IMR-90 (cell line): ENCODE data around the gene EPB41L5. TPM values are rescaled to one million over a fixed set of nuclear protein-coding genes. Genes with fewer than 3 reads are reported as not detected.
"Not testable (repeated sequence)": the region's sequence is repeated elsewhere in the genome, so short reads cannot be mapped to it uniquely, and the experiment has no call there.

Experiments
- ATAC-seq: fragments of 200-7000 bp; cut with Tn5 transposase; 2 replicates; pipeline ENCODE4 v1.9.1; 2020; ENCODE audit warnings: low read depth, mild to moderate bottlenecking, moderate library complexity
- BruUV-seq: library from RNA; stranded (reverse); fragments of 400-500 nt; replicated peaks from 2 replicates; lab custom pipeline; 2021; lab: Mats Ljungman, UMichigan
- CTCF ChIA-PET: fragments of 300-600 bp; formaldehyde crosslinking; extraction: SDS; loops from one replicate; lab custom pipeline; 2021; ENCODE audit warnings: antibody characterized with exemption; lab: Yijun Ruan, JAX
- POLR2A ChIA-PET: fragments of 300-600 bp; sonication (Branson Sonifier 250); formaldehyde crosslinking; loops from one replicate; lab custom pipeline; 2022; ENCODE audit warnings: antibody characterized with exemption; ENCODE audit not compliant: unreplicated experiment; lab: Charles Lee
- DNase-seq: peaks from one replicate; pipeline ENCODE4 v3.0.0; 2013
- H2AFZ ChIP-seq: replicated peaks from 2 replicates; pipeline ENCODE3; 2013; ENCODE audit warnings: low read length, mild to moderate bottlenecking; ENCODE audit not compliant: poor library complexity
- H2AK5ac ChIP-seq: 2 replicates; pipeline ENCODE4 v1.6.1; 2013; ENCODE audit warnings: low read depth, low read length, inconsistent platforms
- H2AK9ac ChIP-seq: replicated peaks from 2 replicates; pipeline ENCODE3; 2013; ENCODE audit warnings: mild to moderate bottlenecking, low read depth, low read length, moderate library complexity; ENCODE audit not compliant: poor library complexity
- H2BK120ac ChIP-seq: 2 replicates; pipeline ENCODE4 v1.6.1; 2013; ENCODE audit warnings: low read depth, low read length, inconsistent platforms
- H2BK15ac ChIP-seq: 3 replicates; pipeline ENCODE4 v1.6.1; 2013; ENCODE audit warnings: low read depth, low read length, inconsistent platforms
- H2BK20ac ChIP-seq: 2 replicates; pipeline ENCODE4 v1.6.1; 2013; ENCODE audit warnings: low read depth, mild to moderate bottlenecking, inconsistent platforms, low read length, moderate library complexity
- H2BK5ac ChIP-seq: 2 replicates; pipeline ENCODE4 v1.6.1; 2013; ENCODE audit warnings: mild to moderate bottlenecking, low read depth, low read length, inconsistent platforms; ENCODE audit not compliant: poor library complexity, severe bottlenecking
- H3K14ac ChIP-seq: replicated peaks from 2 replicates; pipeline ENCODE4 v1.6.1; 2013; ENCODE audit warnings: low read depth, low read length, inconsistent platforms
- H3K18ac ChIP-seq: 2 replicates; pipeline ENCODE4 v1.6.1; 2013; ENCODE audit warnings: low read depth, low read length, control low read depth
- H3K23ac ChIP-seq: 2 replicates; pipeline ENCODE4 v1.6.1; 2013; ENCODE audit warnings: low read depth, low read length, inconsistent platforms
- H3K27ac ChIP-seq: 2 replicates; pipeline ENCODE4 v1.5.1; 2013; ENCODE audit warnings: mild to moderate bottlenecking, control low read depth, low read length; ENCODE audit not compliant: insufficient read depth
- H3K27me3 ChIP-seq: 2 replicates; pipeline ENCODE4 v1.6.1; 2013; ENCODE audit warnings: low read length; ENCODE audit not compliant: control insufficient read depth, insufficient read depth
- H3K36me3 ChIP-seq: 2 replicates; pipeline ENCODE4 v1.6.1; 2013; ENCODE audit warnings: low read length, mixed read lengths; ENCODE audit not compliant: control insufficient read depth, insufficient read depth
- H3K4ac ChIP-seq: 2 replicates; pipeline ENCODE4 v1.6.1; 2013; ENCODE audit warnings: low read depth, low read length, inconsistent platforms
- H3K4me1 ChIP-seq: 2 replicates; pipeline ENCODE4 v1.6.1; 2013; ENCODE audit warnings: low read length, mixed read lengths; ENCODE audit not compliant: control insufficient read depth, insufficient read depth
- H3K4me2 ChIP-seq: 2 replicates; pipeline ENCODE4 v1.6.1; 2013; ENCODE audit warnings: low read depth, mild to moderate bottlenecking, control low read depth, low read length, moderate library complexity
- H3K4me3 ChIP-seq: 2 replicates; pipeline ENCODE4 v1.5.1; 2013; ENCODE audit warnings: low read depth, mild to moderate bottlenecking, control low read depth, low read length, moderate library complexity; ENCODE audit not compliant: insufficient read depth
- H3K56ac ChIP-seq: 2 replicates; pipeline ENCODE4 v1.6.1; 2013; ENCODE audit warnings: low read length, inconsistent platforms; ENCODE audit not compliant: insufficient read depth; ENCODE audit errors: extremely low read depth
- H3K79me1 ChIP-seq, 2 experiments: 2 replicates each; pipeline ENCODE4 v1.6.1; 2013; ENCODE audit warnings: low read length in 2 of 2, inconsistent platforms in 1 of 2, low read depth in 1 of 2
- H3K9ac ChIP-seq: 2 replicates; pipeline ENCODE4 v1.6.1; 2013; ENCODE audit warnings: low read depth, low read length, control low read depth
- H3K9me1 ChIP-seq: 2 replicates; pipeline ENCODE4 v1.6.1; 2013; ENCODE audit warnings: low read length, inconsistent platforms; ENCODE audit not compliant: insufficient read depth
- H3K9me3 ChIP-seq: 2 replicates; pipeline ENCODE4 v1.6.1; 2013; ENCODE audit warnings: low read length; ENCODE audit not compliant: control insufficient read depth, insufficient read depth
- H4K20me1 ChIP-seq: 2 replicates; pipeline ENCODE4 v1.6.1; 2013; ENCODE audit warnings: low read length, inconsistent platforms; ENCODE audit not compliant: insufficient read depth
- H4K5ac ChIP-seq: 2 replicates; pipeline ENCODE4 v1.6.1; 2013; ENCODE audit warnings: mild to moderate bottlenecking, low read depth, low read length, control low read depth
- H4K8ac ChIP-seq, 2 experiments: 2 replicates each; pipeline ENCODE4 v1.6.1; 2013; ENCODE audit warnings: low read depth in 2 of 2, low read length in 2 of 2, control low read depth in 1 of 2, inconsistent platforms in 1 of 2
- H4K91ac ChIP-seq: 2 replicates; pipeline ENCODE4 v1.6.1; 2013; ENCODE audit warnings: low read depth, low read length, inconsistent platforms; ENCODE audit not compliant: insufficient read depth
- BHLHE40 ChIP-seq: fragments of 150-350 bp; IDR thresholded peaks from 2 replicates; pipeline ENCODE4 v1.6.1; 2016; ENCODE audit warnings: mild to moderate bottlenecking, low read depth, low read length
- CEBPB ChIP-seq: IDR thresholded peaks from 2 replicates; pipeline ENCODE4 v1.6.1; 2012; ENCODE audit warnings: low read depth, low read length, improper control_type of control experiment
- ELK1 ChIP-seq: fragments of 150-350 bp; IDR thresholded peaks from 2 replicates; pipeline ENCODE4 v1.6.1; 2016; ENCODE audit warnings: low read depth, mild to moderate bottlenecking, low read length, moderate library complexity, borderline replicate concordance
- FOS ChIP-seq: fragments of 150-350 bp; IDR thresholded peaks from 2 replicates; pipeline ENCODE4 v1.6.1; 2016; ENCODE audit warnings: low read depth, low read length
- MXI1 ChIP-seq: IDR thresholded peaks from 2 replicates; pipeline ENCODE4 v1.6.1; 2012; ENCODE audit warnings: low read depth, mild to moderate bottlenecking, low read length, moderate library complexity, borderline replicate concordance
- NFE2L2 ChIP-seq: fragments of 150-350 bp; IDR thresholded peaks from 2 replicates; pipeline ENCODE4 v1.6.1; 2016; ENCODE audit warnings: low read depth, mild to moderate bottlenecking, low read length
- RCOR1 ChIP-seq: IDR thresholded peaks from 2 replicates; pipeline ENCODE4 v1.6.1; 2012; ENCODE audit warnings: mild to moderate bottlenecking, low read length, improper control_type of control experiment; ENCODE audit not compliant: insufficient replicate concordance
- WGBS, 2 experiments: methylation state at CpG; one replicate each; pipeline versions ENCODE4 v1.1.5 to v1.1.7; 2013; ENCODE audit warnings: missing lambda C conversion rate in 2 of 2; ENCODE audit not compliant: insufficient read length in 1 of 2; ENCODE audit errors: extremely low coverage in 2 of 2; 5-methylcytosine and 5-hydroxymethylcytosine counted together
- dilution Hi-C: fragments of 300-500 bp; cut with HindIII; formaldehyde crosslinking; loops from one replicate; pipeline ENCODE4 v1.14.3; 2018; ENCODE audit warnings: low sequenced_read_pairs; ENCODE audit not compliant: unreplicated experiment
- in situ Hi-C: fragments of 300-500 bp; cut with MboI; formaldehyde crosslinking; loops from 3 replicates; pipeline ENCODE4 v1.14.3; 2019; ENCODE audit warnings: low sequenced_read_pairs, inconsistent platforms, mixed read lengths
- intact Hi-C: fragments of 100-400 bp; cut with micrococcal nuclease; formaldehyde crosslinking; loops from 2 replicates; pipeline ENCODE4 v1.10.0; 2022
- polyA plus RNA-seq, 3 experiments: library from polyadenylated mRNA; depleted of rRNA; stranded (reverse); fragments of >200 nt; gene quantifications; 2 replicates each; pipeline ENCODE4 v1.2.3, GENCODE V29; 2012; ENCODE audit warnings: low replicate concordance in 1 of 3
- total RNA-seq: library from RNA; depleted of rRNA; stranded (reverse); fragments of >200 nt; gene quantifications from 2 replicates; pipeline ENCODE4 v1.2.3, GENCODE V29; 2012
- TF ChIP-seq, protein P1 (sequence below): fragments of 150-350 bp; IDR thresholded peaks from 2 replicates; pipeline ENCODE4 v1.6.1; 2017; ENCODE audit warnings: mild to moderate bottlenecking, antibody characterized with exemption, low read length, low read depth

The EPB41L5 gene
- total and polyA plus RNA-seq, 2 of the 4 experiments (the other 2 are of a cell fraction), result 5.1 to 10.6 TPM

- no peak overlapping the region for H3K56ac ChIP-seq
- no peak overlapping the region for H4K91ac ChIP-seq
- dilution Hi-C loops, result no loop called here
- ATAC-seq (no peak), DNase-seq (no peak)
- no peak overlapping the region for H3K4me2 ChIP-seq
- TF ChIP-seq NFE2L2 (no peak), RCOR1 (no peak), BHLHE40 (no peak), FOS (no peak), ELK1 (no peak), MXI1 (no peak), CEBPB (no peak)
- TF ChIP-seq, protein P1, sequence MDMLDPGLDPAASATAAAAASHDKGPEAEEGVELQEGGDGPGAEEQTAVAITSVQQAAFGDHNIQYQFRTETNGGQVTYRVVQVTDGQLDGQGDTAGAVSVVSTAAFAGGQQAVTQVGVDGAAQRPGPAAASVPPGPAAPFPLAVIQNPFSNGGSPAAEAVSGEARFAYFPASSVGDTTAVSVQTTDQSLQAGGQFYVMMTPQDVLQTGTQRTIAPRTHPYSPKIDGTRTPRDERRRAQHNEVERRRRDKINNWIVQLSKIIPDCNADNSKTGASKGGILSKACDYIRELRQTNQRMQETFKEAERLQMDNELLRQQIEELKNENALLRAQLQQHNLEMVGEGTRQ, result no peak
- H4K20me1 ChIP-seq, result no peaks in the 10 kb centered on the region
- no peak overlapping the region for H2AFZ ChIP-seq
- H2BK15ac ChIP-seq, result no peak overlapping the region
- no peak overlapping the region for H4K8ac ChIP-seq
- no peaks in the 10 kb centered on the region for H3K4me1 ChIP-seq
- no peak overlapping the region for H2AK9ac ChIP-seq
- H3K4ac ChIP-seq, result no peak overlapping the region
- no peak overlapping the region for H3K27ac ChIP-seq
- H3K18ac ChIP-seq, result no peak overlapping the region
- WGBS, 2 experiments, result no CpG with 5 or more reads among the region's 4 CpGs
- CTCF ChIA-PET, result no interaction called here
- in situ Hi-C loops, result no loop called here
- BruUV-seq, result no TSS peak
- no peak overlapping the region for H4K5ac ChIP-seq
- H2BK120ac ChIP-seq, result no peak overlapping the region
- no peaks in the 10 kb centered on the region for H3K79me1 ChIP-seq
- no peak overlapping the region for H2AK5ac ChIP-seq
- H2BK20ac ChIP-seq, result no peak overlapping the region
- intact Hi-C loops, result no loop called here
- H3K4me3 ChIP-seq, result no peak overlapping the region
- H3K14ac ChIP-seq, result no peak overlapping the region
- H3K27me3 ChIP-seq, result no peaks in the 10 kb centered on the region
- peaks cover 2% of the 10 kb centered on the region; the same call in 1 of the 2 replicates for H3K9me3 ChIP-seq
- H3K36me3 ChIP-seq, result no peaks in the 10 kb centered on the region
- no peak overlapping the region for H3K9ac ChIP-seq
- no peaks in the 10 kb centered on the region for H3K9me1 ChIP-seq
- no peak overlapping the region for H3K23ac ChIP-seq
- no peak overlapping the region for H2BK5ac ChIP-seq
- POLR2A ChIA-PET, result no interaction called here
These were observed 105.6 kb downstream of the EPB41L5 start for GRCh38 chr2:120118471-120118870.

DNA sequence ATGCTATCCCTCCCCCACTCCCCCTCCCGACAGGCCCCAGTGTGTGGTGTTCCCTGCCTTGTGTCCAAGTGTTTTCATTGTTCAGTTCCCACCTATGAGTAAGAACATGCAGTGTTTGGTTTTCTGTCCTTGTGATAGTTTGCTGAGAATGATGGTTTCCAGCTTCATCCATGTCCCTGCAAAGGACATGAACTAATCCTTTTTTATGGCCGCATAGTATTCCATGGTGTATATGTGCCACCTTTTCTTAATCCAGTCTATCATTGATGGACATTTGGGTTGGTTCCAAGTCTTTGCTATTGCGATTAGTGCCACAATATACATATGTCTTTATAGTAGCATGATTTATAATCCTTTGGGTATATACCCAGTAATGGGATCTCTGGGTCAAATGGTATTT lies 108.5 kb downstream of the EPB41L5 start:
- H3K4ac ChIP-seq, H3K27ac ChIP-seq, H3K4me2 ChIP-seq, H3K36me3 ChIP-seq, H3K9ac ChIP-seq, in situ Hi-C loops, intact Hi-C loops, H3K79me1 ChIP-seq, H4K20me1 ChIP-seq, H3K27me3 ChIP-seq, H3K56ac ChIP-seq, H3K9me3 ChIP-seq, H2AK5ac ChIP-seq, CTCF ChIA-PET, H3K18ac ChIP-seq, H2BK120ac ChIP-seq, H4K91ac ChIP-seq, H2AK9ac ChIP-seq, BruUV-seq, POLR2A ChIA-PET, H4K5ac ChIP-seq, H3K4me1 ChIP-seq, H3K4me3 ChIP-seq, DNase-seq, ATAC-seq, H3K9me1 ChIP-seq, H2AFZ ChIP-seq, H3K23ac ChIP-seq, H2BK20ac ChIP-seq, dilution Hi-C loops, H2BK15ac ChIP-seq, H2BK5ac ChIP-seq, H3K14ac ChIP-seq, H4K8ac ChIP-seq: not testable (repeated sequence)
- no CpG with 5 or more reads among the region's 3 CpGs for WGBS, 2 experiments
